ENCODE results near the gene PLCG2. TPM values are rescaled to one million over a fixed set of nuclear protein-coding genes. Genes with fewer than 3 reads are reported as not detected.
A peak's percentile ranks its signal among the peaks of the same experiment; 100 is the strongest.

PLCG2 gene
- total RNA-seq, 1 donor, result 0.43 TPM

GRCh38 chr16:81900456-81900855 is 121.4 kb downstream of the PLCG2 start:
- DNase-seq (ENCODE audit: low read depth), result no peak
- H3K4me3 ChIP-seq (ENCODE audit: low read depth, low read length), result no peak overlapping the region
- TF ChIP-seq, protein P1, sequence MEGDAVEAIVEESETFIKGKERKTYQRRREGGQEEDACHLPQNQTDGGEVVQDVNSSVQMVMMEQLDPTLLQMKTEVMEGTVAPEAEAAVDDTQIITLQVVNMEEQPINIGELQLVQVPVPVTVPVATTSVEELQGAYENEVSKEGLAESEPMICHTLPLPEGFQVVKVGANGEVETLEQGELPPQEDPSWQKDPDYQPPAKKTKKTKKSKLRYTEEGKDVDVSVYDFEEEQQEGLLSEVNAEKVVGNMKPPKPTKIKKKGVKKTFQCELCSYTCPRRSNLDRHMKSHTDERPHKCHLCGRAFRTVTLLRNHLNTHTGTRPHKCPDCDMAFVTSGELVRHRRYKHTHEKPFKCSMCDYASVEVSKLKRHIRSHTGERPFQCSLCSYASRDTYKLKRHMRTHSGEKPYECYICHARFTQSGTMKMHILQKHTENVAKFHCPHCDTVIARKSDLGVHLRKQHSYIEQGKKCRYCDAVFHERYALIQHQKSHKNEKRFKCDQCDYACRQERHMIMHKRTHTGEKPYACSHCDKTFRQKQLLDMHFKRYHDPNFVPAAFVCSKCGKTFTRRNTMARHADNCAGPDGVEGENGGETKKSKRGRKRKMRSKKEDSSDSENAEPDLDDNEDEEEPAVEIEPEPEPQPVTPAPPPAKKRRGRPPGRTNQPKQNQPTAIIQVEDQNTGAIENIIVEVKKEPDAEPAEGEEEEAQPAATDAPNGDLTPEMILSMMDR (IDR thresholded peaks at IDR 0.05; ENCODE audit: insufficient read depth, low read depth, low read length), result no peak

- H3K4me3 ChIP-seq (ENCODE audit: low read depth, low read length), result no peak overlapping the region
- TF ChIP-seq, protein P1 (IDR thresholded peaks at IDR 0.05; ENCODE audit: insufficient read depth, low read depth, low read length), result no peak
- DNase-seq (ENCODE audit: low read depth), result peak; percentile 77
Observed at GRCh38 chr16:81901484-81901883, 122.4 kb downstream of the PLCG2 start.

- TF ChIP-seq, protein P1 (IDR thresholded peaks at IDR 0.05; ENCODE audit: insufficient read depth, low read depth, low read length), result no peak
- peak; percentile 80 for DNase-seq (ENCODE audit: low read depth)
- no peak overlapping the region for H3K4me3 ChIP-seq (ENCODE audit: low read depth, low read length)
Observed at GRCh38 chr16:81902025-81902424, 122.9 kb downstream of the PLCG2 start.

GRCh38 chr16:81904320-81904719 is 125.2 kb downstream of the PLCG2 start:
- DNase-seq (ENCODE audit: low read depth), result no peak
- TF ChIP-seq, protein P1 (IDR thresholded peaks at IDR 0.05; ENCODE audit: insufficient read depth, low read depth, low read length), result no peak
- H3K4me3 ChIP-seq (ENCODE audit: low read depth, low read length), result no peak overlapping the region

DNA sequence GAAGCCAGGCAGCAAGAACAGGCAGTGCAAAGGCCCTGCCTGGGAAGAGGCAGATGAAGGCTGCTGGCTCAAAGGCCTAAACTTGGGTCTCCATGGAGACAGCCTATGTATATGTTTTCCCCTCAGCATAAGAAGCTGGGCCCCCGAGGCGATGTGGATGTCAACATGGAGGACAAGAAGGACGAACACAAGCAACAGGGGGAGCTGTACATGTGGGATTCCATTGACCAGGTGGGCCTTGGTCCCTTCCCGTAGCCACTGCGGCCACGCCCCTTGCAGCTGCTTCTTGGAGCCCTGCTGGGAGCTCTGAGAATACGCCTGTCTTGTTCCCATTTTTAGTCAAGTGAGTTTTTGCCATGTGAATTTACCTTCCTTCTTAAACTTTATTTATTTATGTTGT is 126.2 kb downstream of the PLCG2 start:
- TF ChIP-seq, protein P1 (IDR thresholded peaks at IDR 0.05; ENCODE audit: insufficient read depth, low read depth, low read length), result no peak
- DNase-seq (ENCODE audit: low read depth), result no peak
- H3K4me3 ChIP-seq (ENCODE audit: low read depth, low read length), result no peak overlapping the region

DNA sequence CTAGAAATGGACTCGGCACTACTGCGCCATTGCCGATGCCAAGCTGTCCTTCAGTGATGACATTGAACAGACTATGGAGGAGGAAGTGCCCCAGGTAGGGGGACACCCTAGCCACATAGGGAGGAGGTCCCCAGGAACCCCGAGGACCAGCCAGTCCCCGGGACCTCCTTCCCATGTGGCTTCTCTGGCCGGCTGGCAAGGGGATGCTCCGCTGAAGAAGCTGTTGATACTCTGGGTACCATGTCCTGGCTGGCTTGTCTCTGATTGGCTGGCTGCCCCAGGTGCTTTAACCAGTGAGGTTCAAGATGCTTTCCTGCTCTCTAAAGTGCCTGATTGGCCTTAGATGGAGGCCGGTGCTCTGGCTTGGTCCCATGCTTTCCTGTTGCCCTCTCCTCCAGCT is 128.6 kb downstream of the PLCG2 start:
- DNase-seq (ENCODE audit: low read depth), result no peak
- TF ChIP-seq, protein P1 (IDR thresholded peaks at IDR 0.05; ENCODE audit: insufficient read depth, low read depth, low read length), result no peak
- no peak overlapping the region for H3K4me3 ChIP-seq (ENCODE audit: low read depth, low read length)

Measured in fibroblast of villous mesenchyme (primary cell).